HepG2 (cell line): ENCODE data around the gene NPPB. TPM values are rescaled to one million over a fixed set of nuclear protein-coding genes. Genes with fewer than 3 reads are reported as not detected.

Source experiments
- ETV5 ChIP-seq: IDR thresholded peaks from 2 replicates; pipeline ENCODE4 v1.6.1; 2018; ENCODE audit warnings: missing biosample characterization, missing genetic modification reagents, inconsistent platforms, borderline replicate concordance
- GABPB1 ChIP-seq: IDR thresholded peaks from 2 replicates; pipeline ENCODE4 v1.6.1; 2016; ENCODE audit warnings: mild to moderate bottlenecking, missing genetic modification reagents, moderate library complexity, missing compliant biosample characterization
- GATAD1 ChIP-seq: IDR thresholded peaks from 2 replicates; pipeline ENCODE4 v1.6.1; 2016; ENCODE audit warnings: missing genetic modification reagents, missing compliant biosample characterization
- HMGXB3 ChIP-seq: sonication (generic); formaldehyde crosslinking; IDR thresholded peaks from 2 replicates; pipeline ENCODE4 v1.4.0; 2020; ENCODE audit warnings: missing genetic modification reagents, borderline replicate concordance
- IKZF1 ChIP-seq: fragments of 450-650 bp; IDR thresholded peaks from 2 replicates; pipeline ENCODE4 v1.7.1; 2016
- JDP2 ChIP-seq: sonication (generic); formaldehyde crosslinking; IDR thresholded peaks from 2 replicates; pipeline ENCODE4 v1.8.1; 2022; ENCODE audit warnings: missing genetic modification reagents, borderline replicate concordance
- KLF11 ChIP-seq: IDR thresholded peaks from 2 replicates; pipeline ENCODE4 v1.6.1; 2016; ENCODE audit warnings: missing compliant biosample characterization
- PHF5A ChIP-seq: IDR thresholded peaks from one replicate; pipeline ENCODE4 v1.6.1; 2018; ENCODE audit warnings: low read depth, missing genetic modification reagents; ENCODE audit not compliant: unreplicated experiment
- PITX1 ChIP-seq: sonication (generic); formaldehyde crosslinking; IDR thresholded peaks from 2 replicates; pipeline ENCODE4 v1.5.1; 2020; ENCODE audit warnings: mild to moderate bottlenecking, missing genetic modification reagents
- POLR2A ChIP-seq, 2 experiments: IDR thresholded peaks; 2 replicates each; pipeline ENCODE4 v1.6.1; 2011; ENCODE audit warnings: low read depth in 2 of 2, low read length in 2 of 2, mild to moderate bottlenecking in 1 of 2, moderate library complexity in 1 of 2; ENCODE audit not compliant: insufficient read depth in 1 of 2
- RERE ChIP-seq: IDR thresholded peaks from 2 replicates; pipeline ENCODE4 v1.6.1; 2016; ENCODE audit warnings: low read depth, missing genetic modification reagents, missing compliant biosample characterization
- RFXAP ChIP-seq: sonication (generic); formaldehyde crosslinking; IDR thresholded peaks from 2 replicates; pipeline ENCODE4 v1.4.0; 2020; ENCODE audit warnings: missing genetic modification reagents, borderline replicate concordance
- TCF7 ChIP-seq: sonication (generic); IDR thresholded peaks from 2 replicates; pipeline ENCODE4 v1.6.1; 2016; ENCODE audit warnings: antibody characterized with exemption, low read depth
- ZBTB43 ChIP-seq: sonication (generic); formaldehyde crosslinking; conservative IDR thresholded peaks from 2 replicates; pipeline ENCODE4 v1.4.0; 2020; ENCODE audit warnings: missing genetic modification reagents
- ZFP90 ChIP-seq: sonication (generic); formaldehyde crosslinking; IDR thresholded peaks from 2 replicates; pipeline ENCODE4 v1.8.0; 2022; ENCODE audit warnings: missing genetic modification reagents, mild to moderate bottlenecking, inconsistent platforms, borderline replicate concordance
- ZMYM3 ChIP-seq: sonication (generic); formaldehyde crosslinking; IDR thresholded peaks from 2 replicates; pipeline ENCODE4 v1.5.1; 2020; ENCODE audit warnings: mild to moderate bottlenecking, missing genetic modification reagents
- ZNF317 ChIP-seq: sonication (generic); formaldehyde crosslinking; IDR thresholded peaks from 2 replicates; pipeline ENCODE4 v1.5.0; 2020; ENCODE audit warnings: mild to moderate bottlenecking, missing genetic modification reagents
- ZNF7 ChIP-seq: IDR thresholded peaks from 2 replicates; pipeline ENCODE4 v1.6.1; 2016; ENCODE audit warnings: missing biosample characterization, missing genetic modification reagents
- ZNF788 ChIP-seq: sonication (generic); formaldehyde crosslinking; IDR thresholded peaks from 2 replicates; pipeline ENCODE4 v1.5.0; 2020; ENCODE audit warnings: mild to moderate bottlenecking, missing genetic modification reagents, borderline replicate concordance
- polyA plus RNA-seq, 8 experiments: library from polyadenylated mRNA; depleted of rRNA in 3 of 8; stranded (reverse) in 7 of 8; unstranded in 1 of 8; fragments of >200 nt; fragmentation: Illumina TruSeq in 4 of 8; extraction: Trizol in 4 of 8; gene quantifications; 2 replicates each; pipeline versions ENCODE4 v1.2.1 to v1.2.3, GENCODE V29; 2011 to 2016; ENCODE audit warnings: low read depth in 4 of 8, missing spikeins in 1 of 8, mixed read lengths in 1 of 8; ENCODE audit not compliant: insufficient read depth in 1 of 8
- total RNA-seq, 5 experiments: library from RNA; depleted of rRNA; stranded (reverse); fragments of >200 nt; fragmentation: Illumina TruSeq; extraction: Trizol; gene quantifications; 2 replicates each; pipeline ENCODE4 v1.2.3, GENCODE V29; 2016; ENCODE audit warnings: low read depth in 1 of 5

Gene NPPB
- total and polyA plus RNA-seq, 2 of the 13 experiments (the other 11 are each of a cell fraction or from before 2014, with no cell fraction given) = 1.9 TPM; not detected in 1

- TF ChIP-seq ZNF788 (CRISPR knock-in tag) = peak; percentile 84; the same call in 1 of the 2 replicates
- peak in 1 of 2 experiments; percentile 29; a peak in 1 of 4 replicates for TF ChIP-seq POLR2A (IDR thresholded peaks at IDR 0.05; ENCODE audit: insufficient read depth in 1 of 2, low read depth in 2 of 2, low read length in 2 of 2)
- TF ChIP-seq GABPB1 (CRISPR knock-in tag) = peak; percentile 49; the same call in 1 of the 2 replicates
- no peak for TF ChIP-seq ZNF7 (CRISPR knock-in tag)
- peak; percentile 42; the same call in 1 of the 2 replicates for TF ChIP-seq ZMYM3 (CRISPR knock-in tag)
- TF ChIP-seq ZBTB43 = peak; percentile 30; the same call in 1 of the 2 replicates
- TF ChIP-seq JDP2 (CRISPR knock-in tag) = no peak
- TF ChIP-seq ZNF317 (CRISPR knock-in tag) = peak; percentile 54; the same call in 1 of the 2 replicates
- TF ChIP-seq PHF5A = peak; percentile 94
- peak; percentile 79 for TF ChIP-seq ZFP90
- peak; percentile 69; the same call in 1 of the 2 replicates for TF ChIP-seq RERE (CRISPR knock-in tag)
- no peak for TF ChIP-seq IKZF1
- peak; percentile 98 for TF ChIP-seq ETV5 (CRISPR knock-in tag)
- TF ChIP-seq PITX1 (CRISPR knock-in tag) = peak; percentile 91
- peak; percentile 43; the same call in 1 of the 2 replicates for TF ChIP-seq GATAD1 (CRISPR knock-in tag)
- peak; percentile 77 for TF ChIP-seq TCF7
- no peak for TF ChIP-seq HMGXB3
- TF ChIP-seq KLF11 (CRISPR knock-in tag) = no peak
- TF ChIP-seq RFXAP (CRISPR knock-in tag) = peak; percentile 82
These were observed 16.3 kb downstream of the NPPB start (continued) for GRCh38 chr1:11842154-11843041.
